ENCODE results near the gene IFT25. TPM values are rescaled to one million over a fixed set of nuclear protein-coding genes. Genes with fewer than 3 reads are reported as not detected.
"Not testable (repeated sequence)": the region's sequence is repeated elsewhere in the genome, so short reads cannot be mapped to it uniquely, and the experiment has no call there.

IFT25 gene
- total RNA-seq, 8 experiments from 2014 or later: 27.9 to 57.3 (median 40.6) TPM

DNA sequence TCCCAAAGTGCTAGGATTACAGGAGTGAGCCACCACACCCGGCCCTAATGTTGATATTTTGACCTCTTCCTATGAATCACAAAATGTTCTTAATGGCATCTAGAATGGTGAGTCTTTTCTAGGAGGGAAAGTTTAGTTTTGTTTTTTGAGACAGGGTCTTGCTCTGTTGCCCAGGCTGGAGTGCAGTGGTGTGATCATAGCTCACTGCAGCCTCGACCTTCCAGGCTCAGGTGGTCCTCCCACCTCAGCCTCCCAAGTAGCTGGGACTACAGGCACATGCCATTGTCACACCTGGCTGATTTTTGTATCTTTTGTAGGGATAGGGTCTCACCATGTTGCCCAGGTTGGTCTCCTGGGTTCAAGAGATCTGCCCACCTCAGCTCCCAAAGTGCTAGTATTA is 23.8 kb upstream of the IFT25 start:
- not testable (repeated sequence) for H3K27ac ChIP-seq; ATAC-seq (replicated peaks in 6 of 8); H3K4me1 ChIP-seq (replicated peaks in 1 of 2); H3K4me3 ChIP-seq
- WGBS, 10 experiments: 89% methylated on average over 1 to 2 of the region's 2 CpGs; no CpG with 5 or more reads in 8 of the 10 experiments
- in situ Hi-C loops (cut with MboI; ENCODE audit: low pct_unique_long_range_greater_than_20kb in 2 of 9, low sequenced_read_pairs in 9 of 9, unreplicated experiment in 9 of 9): loop anchor here in 3 of 9 experiments (10.0 to 25.0 kb wide), 2 partner anchors 105 to 107 kb away; no protein-coding TSS in a partner anchor

- 56 to 100% (median 100%) methylated on average over 1 to 2 of the region's 2 CpGs; no CpG with 5 or more reads in 3 of the 10 experiments for WGBS, 10 experiments
- in situ Hi-C loops (cut with MboI; ENCODE audit: low pct_unique_long_range_greater_than_20kb in 2 of 9, low sequenced_read_pairs in 9 of 9, unreplicated experiment in 9 of 9): loop anchor here in 3 of 9 experiments (10.0 to 25.0 kb wide), 2 partner anchors 103 to 106 kb away; no protein-coding TSS in a partner anchor
- ATAC-seq (replicated peaks in 6 of 8): no peak
- H3K4me3 ChIP-seq: no peak overlapping the region
- no peak overlapping the region for H3K27ac ChIP-seq
- no peaks in the 10 kb centered on the region for H3K4me1 ChIP-seq (replicated peaks in 1 of 2)
Observed at GRCh38 chr1:53968125-53968513, 22.6 kb upstream of the IFT25 start.

DNA sequence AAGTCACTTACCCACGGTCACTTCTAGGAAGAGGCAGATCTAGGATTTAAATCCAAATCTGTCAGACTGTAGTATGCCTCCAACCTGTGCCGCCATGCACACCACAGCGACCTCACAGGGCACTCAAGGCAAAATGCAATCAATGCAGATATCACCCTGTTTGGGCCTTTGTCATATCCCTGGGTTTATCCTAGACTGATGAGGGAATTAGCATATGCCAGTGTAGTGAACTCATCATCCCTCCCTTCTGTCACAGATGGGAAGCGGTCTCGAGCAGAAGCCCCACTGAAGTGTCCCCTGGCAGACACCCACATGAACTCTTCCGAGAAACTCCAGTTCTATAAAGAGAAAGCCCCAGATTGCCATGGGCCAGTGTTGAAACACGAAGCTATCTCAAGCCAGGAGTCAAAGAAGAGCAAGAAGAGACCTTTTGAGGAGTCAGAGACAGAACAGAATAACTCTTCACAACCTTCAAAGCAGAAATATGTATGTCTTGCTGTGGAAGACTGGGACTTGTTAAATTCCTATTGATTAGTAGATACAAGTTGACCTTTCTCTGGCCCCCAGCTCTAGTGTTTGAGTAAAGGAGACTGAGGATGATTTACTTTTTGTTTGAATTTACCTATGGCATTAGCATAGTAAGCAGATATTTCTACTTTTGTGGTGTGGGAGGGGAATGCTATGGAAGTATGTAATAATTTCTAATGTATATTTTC is 22.1 kb upstream of the IFT25 start:
- Histone ChIP-seq H3K4me3 (no peak overlapping the region), H3K27ac (no peak overlapping the region), H3K4me1 (replicated peaks in 1 of 2) (no peaks in the 10 kb centered on the region)
- ATAC-seq (replicated peaks in 6 of 8): peak in 3 of 8 experiments; percentile 27 to 57 (median 30)
- 81 to 100% (median 92%) methylated on average over 1 to 7 of the region's 7 CpGs; no CpG with 5 or more reads in 2 of the 10 experiments for WGBS, 10 experiments
- in situ Hi-C loops (cut with MboI; ENCODE audit: low pct_unique_long_range_greater_than_20kb in 2 of 9, low sequenced_read_pairs in 9 of 9, unreplicated experiment in 9 of 9): loop anchor here in 3 of 9 experiments (10.0 to 25.0 kb wide), 2 partner anchors 103 to 105 kb away; no protein-coding TSS in a partner anchor

DNA sequence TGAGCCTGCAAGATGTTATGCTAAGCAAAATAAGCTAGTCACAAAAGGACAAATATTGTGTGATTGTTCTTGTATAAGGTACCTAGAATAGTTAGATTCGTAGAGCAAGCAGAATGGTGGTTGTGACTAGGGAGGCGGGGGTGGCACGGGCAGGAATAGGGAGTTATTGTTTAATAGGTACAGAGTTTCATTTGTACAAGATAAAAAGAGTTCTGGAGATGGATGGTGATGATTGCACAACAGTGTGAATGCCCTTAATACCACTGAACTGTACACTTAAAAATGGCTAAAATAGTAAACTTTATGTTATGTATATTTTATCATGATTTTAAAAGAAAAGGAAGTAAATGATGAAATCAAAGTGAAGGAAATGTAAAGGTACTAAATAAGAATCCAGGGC is 21.3 kb upstream of the IFT25 start:
- in situ Hi-C loops (cut with MboI; ENCODE audit: low pct_unique_long_range_greater_than_20kb in 2 of 9, low sequenced_read_pairs in 9 of 9, unreplicated experiment in 9 of 9): loop anchor here in 3 of 9 experiments (10.0 to 25.0 kb wide), 2 partner anchors 102 to 104 kb away; no protein-coding TSS in a partner anchor
- Histone ChIP-seq H3K27ac (no peak overlapping the region), H3K4me3 (no peak overlapping the region), H3K4me1 (replicated peaks in 1 of 2) (no peaks in the 10 kb centered on the region)
- no peak for ATAC-seq (replicated peaks in 6 of 8)
- 80 to 100% (median 94%) methylated on average over 1 to 3 of the region's 3 CpGs for WGBS, 10 experiments

- WGBS, 10 experiments: 21 to 100% (median 78%) methylated on average over 2 to 5 of the region's 5 CpGs
- in situ Hi-C loops (cut with MboI; ENCODE audit: low pct_unique_long_range_greater_than_20kb in 2 of 9, low sequenced_read_pairs in 9 of 9, unreplicated experiment in 9 of 9): loop anchor here in 3 of 9 experiments (10.0 to 25.0 kb wide), 2 partner anchors 99 to 102 kb away; no protein-coding TSS in a partner anchor
- Histone ChIP-seq H3K27ac (no peak overlapping the region), H3K4me3 (no peak overlapping the region), H3K4me1 (replicated peaks in 1 of 2) (no peaks in the 10 kb centered on the region)
- ATAC-seq (replicated peaks in 6 of 8): no peak
Observed at GRCh38 chr1:53964109-53964508, 18.6 kb upstream of the IFT25 start.

DNA sequence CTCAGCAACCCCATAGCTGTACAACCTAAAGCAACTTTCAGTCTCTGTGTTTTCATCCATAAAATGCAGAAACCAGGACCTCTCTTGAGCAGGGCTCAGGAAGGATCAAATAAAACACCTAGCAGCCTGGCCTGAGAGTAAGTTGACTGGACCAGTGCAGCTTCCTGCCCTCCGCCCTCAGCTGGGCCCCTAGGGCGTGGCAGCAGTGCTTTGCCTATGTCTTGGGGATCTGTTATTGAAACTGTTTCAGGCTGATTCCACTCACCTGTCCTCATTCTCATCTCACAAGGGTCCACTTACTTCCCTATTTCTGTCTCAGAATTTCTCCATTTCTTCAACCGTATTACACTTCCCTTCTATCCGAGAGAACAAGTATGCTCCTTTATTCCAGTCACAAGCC is 18.0 kb upstream of the IFT25 start:
- H3K4me1 ChIP-seq (replicated peaks in 1 of 2): no peaks in the 10 kb centered on the region

GRCh38 chr1:53962395-53962794 is 16.9 kb upstream of the IFT25 start:
- no peak overlapping the region for H3K27ac ChIP-seq
- no peak for ATAC-seq (replicated peaks in 6 of 8)
- no peak overlapping the region for H3K4me3 ChIP-seq
- 83 to 100% (median 94%) methylated on average over 1 to 4 of the region's 4 CpGs; no CpG with 5 or more reads in 1 of the 10 experiments for WGBS, 10 experiments
- in situ Hi-C loops (cut with MboI; ENCODE audit: low pct_unique_long_range_greater_than_20kb in 2 of 9, low sequenced_read_pairs in 9 of 9, unreplicated experiment in 9 of 9): loop anchor here in 3 of 9 experiments (10.0 to 25.0 kb wide), 2 partner anchors 98 to 100 kb away; no protein-coding TSS in a partner anchor
- no peaks in the 10 kb centered on the region for H3K4me1 ChIP-seq (replicated peaks in 1 of 2)

More for the DNA sequence above, 18.0 kb upstream of the IFT25 start:
- ATAC-seq (replicated peaks in 6 of 8): peak in 1 of 8 experiments; percentile 25
- WGBS, 10 experiments: 81 to 100% (median 95%) methylated on average over 1 to 4 of the region's 4 CpGs; no CpG with 5 or more reads in 2 of the 10 experiments
- in situ Hi-C loops (cut with MboI; ENCODE audit: low pct_unique_long_range_greater_than_20kb in 2 of 9, low sequenced_read_pairs in 9 of 9, unreplicated experiment in 9 of 9): loop anchor here in 3 of 9 experiments (10.0 to 25.0 kb wide), 2 partner anchors 99 to 101 kb away; no protein-coding TSS in a partner anchor
- Histone ChIP-seq H3K27ac (no peak overlapping the region), H3K4me3 (no peak overlapping the region)

GRCh38 chr1:53959664-53960250 is 14.3 kb upstream of the IFT25 start:
- no peak for ATAC-seq (replicated peaks in 6 of 8)
- no peak overlapping the region for H3K4me3 ChIP-seq

GRCh38 chr1:53957194-53957818 is 11.8 kb upstream of the IFT25 start:
- Histone ChIP-seq H3K27ac (no peak overlapping the region), H3K4me3 (no peak overlapping the region), H3K4me1 (replicated peaks in 1 of 2) (peaks cover 0 to 3% of the 10 kb centered on the region in 2 donors)
- in situ Hi-C loops (cut with MboI; ENCODE audit: low pct_unique_long_range_greater_than_20kb in 2 of 9, low sequenced_read_pairs in 9 of 9, unreplicated experiment in 9 of 9): loop anchor here in 2 of 9 experiments (25.0 kb wide), 1 partner anchor 95 kb away; no protein-coding TSS in a partner anchor
- 28 to 100% (median 77%) methylated on average over 1 to 3 of the region's 3 CpGs for WGBS, 10 experiments
- ATAC-seq (replicated peaks in 6 of 8): peak in 4 of 8 experiments; percentile 36 to 99 (median 94)

More at GRCh38 chr1:53959664-53960250, 14.3 kb upstream of the IFT25 start:
- in situ Hi-C loops (cut with MboI; ENCODE audit: low pct_unique_long_range_greater_than_20kb in 2 of 9, low sequenced_read_pairs in 9 of 9, unreplicated experiment in 9 of 9): loop anchor here in 3 of 9 experiments (10.0 to 25.0 kb wide), 2 partner anchors 95 to 97 kb away; no protein-coding TSS in a partner anchor
- Histone ChIP-seq H3K27ac (no peak overlapping the region), H3K4me1 (replicated peaks in 1 of 2) (peaks cover 0 to 3% of the 10 kb centered on the region in 2 donors)

DNA sequence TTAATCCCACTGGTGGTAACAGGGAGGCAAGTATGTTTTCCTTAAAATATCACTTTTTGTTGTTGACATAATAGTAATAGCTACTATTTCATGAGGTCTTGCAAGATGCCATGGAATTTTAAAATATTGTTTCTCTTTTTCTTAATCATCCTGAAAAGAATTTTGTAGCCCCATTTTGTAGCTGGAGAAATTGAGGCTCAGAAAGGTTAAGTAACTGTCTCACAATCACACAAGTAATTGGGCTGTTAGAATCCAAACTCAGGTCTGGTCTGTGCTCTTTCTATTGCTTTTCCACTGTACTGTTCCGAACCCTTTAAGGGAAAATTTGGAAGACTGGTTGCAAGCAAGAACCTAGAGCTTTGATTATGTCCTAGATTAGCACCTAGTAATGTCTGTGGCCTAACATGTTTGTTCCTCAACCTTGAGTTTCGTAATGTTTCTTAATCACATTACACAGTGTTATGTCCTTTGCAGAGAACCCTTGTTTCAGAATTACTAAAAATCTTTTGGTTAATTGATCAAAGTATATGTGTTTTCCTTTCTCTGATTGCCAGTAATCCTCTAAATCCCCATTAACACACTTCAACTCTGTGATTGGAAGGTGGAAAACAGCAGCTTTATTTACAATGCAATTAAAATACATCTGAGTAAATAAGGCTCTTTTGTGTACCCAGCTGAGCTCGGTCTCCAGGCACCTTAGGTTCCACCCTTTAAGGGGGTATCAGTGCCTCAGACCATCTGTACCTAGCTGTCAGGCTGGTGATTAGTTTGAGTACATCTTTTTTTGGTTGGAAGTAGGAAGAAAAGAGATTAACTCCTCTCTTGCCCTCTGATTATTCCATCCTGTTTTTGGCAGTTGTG is 11.0 kb upstream of the IFT25 start:
- WGBS, 10 experiments: 22 to 100% (median 67%) methylated on average over 1 to 3 of the region's 3 CpGs; no CpG with 5 or more reads in 1 of the 10 experiments
- Histone ChIP-seq H3K4me3 (no peak overlapping the region), H3K4me1 (replicated peaks in 1 of 2) (peaks cover 0 to 3% of the 10 kb centered on the region in 2 donors), H3K27ac (no peak overlapping the region)
- in situ Hi-C loops (cut with MboI; ENCODE audit: low pct_unique_long_range_greater_than_20kb in 2 of 9, low sequenced_read_pairs in 9 of 9, unreplicated experiment in 9 of 9): loop anchor here in 2 of 9 experiments (25.0 kb wide), 1 partner anchor 94 kb away; no protein-coding TSS in a partner anchor
- peak in 5 of 8 experiments; percentile 25 to 90 (median 45) for ATAC-seq (replicated peaks in 6 of 8)

DNA sequence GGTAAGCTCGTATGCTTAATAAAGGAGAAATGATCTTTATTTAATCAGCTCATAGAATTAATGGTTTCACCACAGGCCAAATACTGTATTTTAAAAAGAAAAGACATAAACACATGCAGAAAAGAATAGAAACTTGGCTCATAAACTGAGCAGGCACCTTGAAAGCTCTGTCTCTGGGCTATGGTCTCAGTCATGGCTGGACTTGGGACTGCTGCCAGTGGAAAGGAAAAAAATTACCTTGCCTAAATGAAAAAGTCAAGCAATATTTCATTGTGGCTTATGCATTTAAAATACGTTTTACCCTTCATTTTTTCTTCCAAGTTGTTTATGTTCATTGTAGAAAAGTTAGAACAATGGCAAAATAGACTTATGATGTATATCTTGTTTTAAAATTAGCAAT is 8.6 kb upstream of the IFT25 start:
- in situ Hi-C loops (cut with MboI; ENCODE audit: low pct_unique_long_range_greater_than_20kb in 2 of 9, low sequenced_read_pairs in 9 of 9, unreplicated experiment in 9 of 9): loop anchor here in 2 of 9 experiments (25.0 kb wide), 1 partner anchor 92 kb away; no protein-coding TSS in a partner anchor
- H3K27ac ChIP-seq: no peak overlapping the region
- 74 to 100% (median 93%) methylated on average over 2 of the region's 2 CpGs; no CpG with 5 or more reads in 1 of the 10 experiments for WGBS, 10 experiments
- H3K4me1 ChIP-seq (replicated peaks in 1 of 2): peaks cover 12 to 16% of the 10 kb centered on the region in 2 donors
- H3K4me3 ChIP-seq: no peak overlapping the region
- no peak for ATAC-seq (replicated peaks in 6 of 8)

DNA sequence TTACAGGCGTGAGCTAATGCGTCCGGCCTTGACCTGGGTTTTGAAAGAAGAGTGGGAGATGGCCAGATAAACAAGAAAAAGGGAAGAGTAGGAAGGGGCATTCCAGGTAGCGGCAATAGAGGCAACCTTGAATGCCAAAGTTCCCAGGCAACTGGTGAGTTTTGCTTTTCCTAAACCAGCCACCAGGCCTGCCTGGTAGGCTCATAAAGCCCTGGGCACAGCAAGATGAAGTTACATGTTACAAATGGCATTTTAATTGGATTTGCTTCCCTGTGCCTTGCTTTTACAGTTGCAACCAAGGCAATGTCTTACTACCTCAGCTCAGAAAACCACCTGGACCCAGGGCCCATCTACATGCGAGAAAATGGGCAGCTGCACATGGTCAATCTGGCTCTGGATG is 6.2 kb upstream of the IFT25 start:
- in situ Hi-C loops (cut with MboI; ENCODE audit: low pct_unique_long_range_greater_than_20kb in 2 of 9, low sequenced_read_pairs in 9 of 9, unreplicated experiment in 9 of 9): loop anchor here in 2 of 9 experiments (25.0 kb wide), 1 partner anchor 89 kb away; no protein-coding TSS in a partner anchor

More for the DNA sequence above, 6.2 kb upstream of the IFT25 start:
- ATAC-seq (replicated peaks in 6 of 8): no peak
- no peak overlapping the region for H3K27ac ChIP-seq
- 91 to 100% (median 100%) methylated on average over 1 to 5 of the region's 5 CpGs; no CpG with 5 or more reads in 3 of the 10 experiments for WGBS, 10 experiments
- no peak overlapping the region for H3K4me3 ChIP-seq
- peaks cover 29 to 33% of the 10 kb centered on the region in 2 donors for H3K4me1 ChIP-seq (replicated peaks in 1 of 2)

Data from motor neuron (in vitro differentiated cells).